Smooth muscle cell (in vitro differentiated cells): ENCODE results near the gene KSR1. TPM values are rescaled to one million over a fixed set of nuclear protein-coding genes. Genes with fewer than 3 reads are reported as not detected.

ENCODE experiments used
- DNase-seq: peaks from one replicate; lab custom pipeline; 2025; ENCODE audit not compliant: unreplicated experiment; lab: John Stamatoyannopoulos, UW
- H2AFZ ChIP-seq: fragments of 200-600 bp; sonication (generic); 2 replicates; pipeline ENCODE4 v1.6.0; 2016; ENCODE audit warnings: antibody characterized with exemption, low read depth, mild to moderate bottlenecking
- H3F3A ChIP-seq: fragments of 200-600 bp; sonication (generic); 2 replicates; pipeline ENCODE4 v1.6.0; 2017; ENCODE audit warnings: antibody characterized with exemption, low read depth
- H3K27ac ChIP-seq: fragments of 200-600 bp; sonication (generic); 2 replicates; pipeline ENCODE4 v1.5.1; 2016; ENCODE audit warnings: low read depth, mild to moderate bottlenecking
- H3K27me3 ChIP-seq: fragments of 200-600 bp; sonication (generic); 2 replicates; pipeline ENCODE4 v1.6.1; 2016; ENCODE audit warnings: low read depth, mild to moderate bottlenecking
- H3K36me3 ChIP-seq: fragments of 200-600 bp; sonication (generic); 2 replicates; pipeline ENCODE4 v1.5.1; 2016; ENCODE audit warnings: low read depth
- H3K4me1 ChIP-seq: fragments of 200-600 bp; sonication (generic); 2 replicates; pipeline ENCODE4 v1.5.1; 2016; ENCODE audit warnings: low read depth
- H3K4me2 ChIP-seq: fragments of 200-600 bp; sonication (generic); 2 replicates; pipeline ENCODE4 v1.6.0; 2016; ENCODE audit warnings: mild to moderate bottlenecking
- H3K4me3 ChIP-seq: fragments of 200-600 bp; sonication (generic); 2 replicates; pipeline ENCODE4 v1.5.1; 2016; ENCODE audit warnings: mild to moderate bottlenecking
- H3K79me2 ChIP-seq: fragments of 200-600 bp; sonication (generic); 2 replicates; pipeline ENCODE4 v1.6.0; 2016; ENCODE audit warnings: low read depth, mild to moderate bottlenecking
- H3K9ac ChIP-seq: fragments of 200-600 bp; sonication (generic); 2 replicates; pipeline ENCODE4 v1.6.0; 2016; ENCODE audit warnings: low read depth
- H3K9me3 ChIP-seq: fragments of 200-600 bp; sonication (generic); replicated peaks from 2 replicates; pipeline ENCODE4 v1.5.1; 2016; ENCODE audit warnings: low read depth
- H4K20me1 ChIP-seq: fragments of 200-600 bp; sonication (generic); 2 replicates; pipeline ENCODE4 v1.6.0; 2016; ENCODE audit warnings: low read depth
- WGBS: methylation state at CpG from one replicate; pipeline ENCODE4 v1.1.7; 2016; ENCODE audit warnings: low lambda C conversion rate; 5-methylcytosine and 5-hydroxymethylcytosine counted together
- polyA plus RNA-seq: library from polyadenylated mRNA; unstranded; fragments of >200 nt; fragmentation: Nextera tagmentation; extraction: Ambion mirVana; gene quantifications from 2 replicates; pipeline ENCODE4 v1.2.1, GENCODE V29; 2016
- total RNA-seq: library from RNA; depleted of rRNA; stranded (reverse); fragments of >200 nt; gene quantifications from 2 replicates; pipeline ENCODE4 v1.2.3, GENCODE V29; 2014
- TF ChIP-seq, protein P1 (sequence below): fragments of 200-600 bp; sonication (generic); IDR thresholded peaks from 2 replicates; pipeline ENCODE4 v1.5.1; 2017; ENCODE audit warnings: borderline replicate concordance, mild to moderate bottlenecking, antibody characterized with exemption; ENCODE audit not compliant: insufficient read depth, poor library complexity, severe bottlenecking

KSR1 gene
- total and polyA plus RNA-seq, 2 experiments from 2014 or later = 40.4 to 65.1 TPM

DNA sequence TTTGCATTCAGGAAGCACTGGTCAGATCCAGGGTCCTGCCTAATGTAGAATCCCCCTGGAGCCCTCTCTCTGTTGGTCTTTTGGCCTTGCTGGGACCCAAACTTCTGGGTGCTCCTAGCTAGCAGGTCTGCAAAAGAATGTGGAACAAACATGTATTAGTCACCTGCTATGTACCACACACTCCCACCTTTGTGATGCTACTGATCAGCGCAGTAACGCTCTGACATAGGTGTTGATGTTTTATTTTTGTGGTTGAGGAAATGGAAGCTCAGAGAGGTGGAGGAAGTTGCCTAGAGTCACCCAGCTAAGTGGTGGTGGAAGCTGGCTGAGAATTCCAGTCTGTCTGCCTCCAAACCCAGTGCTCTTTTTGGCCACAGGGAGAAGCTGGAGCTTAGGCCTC, 139.0 kb downstream of the KSR1 start:
- Histone ChIP-seq H3K9me3 (no peaks in the 10 kb centered on the region), H2AFZ (no peak overlapping the region), H4K20me1 (no peaks in the 10 kb centered on the region), H3F3A (peaks cover 11% of the 10 kb centered on the region), H3K79me2 (peaks cover under 1% of the 10 kb centered on the region), H3K36me3 (peaks cover 8% of the 10 kb centered on the region), H3K9ac (no peak overlapping the region), H3K4me1 (no peaks in the 10 kb centered on the region), H3K27me3 (no peaks in the 10 kb centered on the region), H3K4me3 (no peak overlapping the region), H3K27ac (no peak overlapping the region), H3K4me2 (no peak overlapping the region)
- WGBS = 97% methylated on average over 2 of the region's 2 CpGs
- TF ChIP-seq, protein P1, sequence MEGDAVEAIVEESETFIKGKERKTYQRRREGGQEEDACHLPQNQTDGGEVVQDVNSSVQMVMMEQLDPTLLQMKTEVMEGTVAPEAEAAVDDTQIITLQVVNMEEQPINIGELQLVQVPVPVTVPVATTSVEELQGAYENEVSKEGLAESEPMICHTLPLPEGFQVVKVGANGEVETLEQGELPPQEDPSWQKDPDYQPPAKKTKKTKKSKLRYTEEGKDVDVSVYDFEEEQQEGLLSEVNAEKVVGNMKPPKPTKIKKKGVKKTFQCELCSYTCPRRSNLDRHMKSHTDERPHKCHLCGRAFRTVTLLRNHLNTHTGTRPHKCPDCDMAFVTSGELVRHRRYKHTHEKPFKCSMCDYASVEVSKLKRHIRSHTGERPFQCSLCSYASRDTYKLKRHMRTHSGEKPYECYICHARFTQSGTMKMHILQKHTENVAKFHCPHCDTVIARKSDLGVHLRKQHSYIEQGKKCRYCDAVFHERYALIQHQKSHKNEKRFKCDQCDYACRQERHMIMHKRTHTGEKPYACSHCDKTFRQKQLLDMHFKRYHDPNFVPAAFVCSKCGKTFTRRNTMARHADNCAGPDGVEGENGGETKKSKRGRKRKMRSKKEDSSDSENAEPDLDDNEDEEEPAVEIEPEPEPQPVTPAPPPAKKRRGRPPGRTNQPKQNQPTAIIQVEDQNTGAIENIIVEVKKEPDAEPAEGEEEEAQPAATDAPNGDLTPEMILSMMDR = no peak
- no peak for DNase-seq

DNA sequence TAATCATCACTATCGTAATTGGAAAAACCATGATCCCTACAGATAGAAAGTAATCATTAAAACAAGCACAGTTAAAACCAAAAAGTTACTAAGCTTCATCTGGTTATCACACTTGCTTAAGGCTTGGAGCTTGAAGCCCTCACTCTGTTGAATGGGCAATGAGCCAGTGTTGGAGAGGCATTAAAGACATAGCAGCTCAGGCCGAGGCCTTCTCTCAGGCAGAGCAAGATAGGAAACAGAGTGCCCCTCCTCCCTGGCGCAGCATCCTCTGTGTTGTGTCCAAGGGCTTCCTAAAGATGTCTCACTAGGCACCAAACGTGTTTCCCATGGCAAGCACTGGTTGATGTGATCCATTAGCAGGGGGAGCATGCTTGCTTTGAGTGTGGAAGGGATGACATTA, 139.8 kb downstream of the KSR1 start:
- no peak overlapping the region for H3K9ac ChIP-seq
- no peak overlapping the region for H2AFZ ChIP-seq
- H3K27me3 ChIP-seq = no peaks in the 10 kb centered on the region
- H4K20me1 ChIP-seq = no peaks in the 10 kb centered on the region
- no peak for DNase-seq
- WGBS = 67% methylated on average over 4 of the region's 4 CpGs
- TF ChIP-seq, protein P1 = no peak
- H3K36me3 ChIP-seq = peaks cover 8% of the 10 kb centered on the region
- no peak overlapping the region for H3K4me3 ChIP-seq
- H3K79me2 ChIP-seq = no peaks in the 10 kb centered on the region
- no peaks in the 10 kb centered on the region for H3K4me1 ChIP-seq
- peaks cover 11% of the 10 kb centered on the region for H3F3A ChIP-seq
- peak overlapping the region; percentile 24 for H3K27ac ChIP-seq
- no peaks in the 10 kb centered on the region for H3K9me3 ChIP-seq
- H3K4me2 ChIP-seq = no peak overlapping the region

DNA sequence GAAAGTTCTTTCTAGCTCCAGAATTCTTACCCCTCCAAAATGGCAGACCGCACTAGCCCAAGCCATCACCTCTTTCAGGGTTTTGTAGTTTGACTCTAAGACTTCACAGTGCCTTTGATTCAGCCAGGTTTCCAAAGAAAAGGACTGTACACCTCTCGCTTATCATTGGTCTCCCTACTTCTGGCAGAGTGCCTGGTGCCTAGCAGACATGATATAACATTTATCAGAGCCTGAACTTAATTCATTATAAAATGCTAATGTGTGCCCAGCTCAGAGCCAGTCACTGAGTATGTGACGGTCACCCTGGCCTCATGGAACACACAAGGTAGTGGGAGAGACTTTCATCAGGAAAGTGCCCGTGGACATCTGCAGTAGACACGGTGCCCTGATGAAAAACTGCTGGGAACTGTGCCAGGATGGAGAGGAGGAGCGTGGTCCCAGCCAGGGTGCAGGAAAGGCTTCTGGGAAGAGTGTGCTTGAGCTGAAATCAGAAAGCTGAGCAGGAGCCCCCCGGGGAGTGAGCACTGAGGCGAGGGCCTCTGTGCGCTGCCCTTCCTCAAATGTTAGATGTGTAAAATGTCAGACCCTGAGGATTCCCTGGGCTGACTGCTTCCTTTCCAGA, 140.4 kb downstream of the KSR1 start:
- H2AFZ ChIP-seq = no peak overlapping the region
- peaks cover 11% of the 10 kb centered on the region for H3F3A ChIP-seq
- no peak overlapping the region for H3K27ac ChIP-seq
- no peak for DNase-seq
- no peaks in the 10 kb centered on the region for H3K27me3 ChIP-seq
- no peaks in the 10 kb centered on the region for H3K4me1 ChIP-seq
- no peak overlapping the region for H3K4me2 ChIP-seq
- H3K4me3 ChIP-seq = no peak overlapping the region
- TF ChIP-seq, protein P1 = no peak
- peaks cover 6% of the 10 kb centered on the region for H4K20me1 ChIP-seq
- 95% methylated on average over 9 of the region's 9 CpGs for WGBS
- peaks cover 8% of the 10 kb centered on the region for H3K36me3 ChIP-seq
- no peaks in the 10 kb centered on the region for H3K79me2 ChIP-seq
- H3K9me3 ChIP-seq = no peaks in the 10 kb centered on the region
- H3K9ac ChIP-seq = no peak overlapping the region

DNA sequence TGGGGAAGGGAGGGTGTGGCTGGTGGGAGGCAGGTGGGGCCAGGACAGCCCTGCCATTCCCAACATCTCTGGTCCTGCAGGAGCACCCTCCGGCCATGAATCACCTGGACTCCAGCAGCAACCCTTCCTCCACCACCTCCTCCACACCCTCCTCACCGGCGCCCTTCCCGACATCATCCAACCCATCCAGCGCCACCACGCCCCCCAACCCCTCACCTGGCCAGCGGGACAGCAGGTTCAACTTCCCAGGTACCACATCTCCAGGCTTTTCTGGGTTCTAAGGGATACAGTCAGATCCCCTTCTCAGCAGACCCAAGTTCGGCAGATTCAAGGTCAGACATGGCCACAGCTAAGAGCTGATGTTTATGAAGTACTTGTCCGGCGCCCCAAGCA, 140.9 kb downstream of the KSR1 start:
- WGBS = 97% methylated on average over 9 of the region's 10 CpGs
- Histone ChIP-seq H3K4me2 (no peak overlapping the region), H4K20me1 (peaks cover 11% of the 10 kb centered on the region), H3K9me3 (no peaks in the 10 kb centered on the region), H3K4me3 (no peak overlapping the region), H3K9ac (no peak overlapping the region), H3F3A (peaks cover 11% of the 10 kb centered on the region), H3K27me3 (no peaks in the 10 kb centered on the region), H3K4me1 (no peaks in the 10 kb centered on the region), H3K27ac (no peak overlapping the region), H3K36me3 (peaks cover 3% of the 10 kb centered on the region), H2AFZ (no peak overlapping the region), H3K79me2 (no peaks in the 10 kb centered on the region)
- TF ChIP-seq, protein P1 = no peak
- no peak for DNase-seq
